ENCODE measurements around the gene MACROD2.
A peak's percentile ranks its signal among the peaks of the same experiment; 100 is the strongest.

Gene MACROD2

GRCh38 chr20:16035576-16035975 is 2040.3 kb downstream of the MACROD2 start:
- Histone ChIP-seq H3K4me3 (no peak overlapping the region), H3K9me3 (peaks cover 46% of the 10 kb centered on the region), H4K20me1 (no peaks in the 10 kb centered on the region), H3K4me2 (no peak overlapping the region), H3K27me3 (no peaks in the 10 kb centered on the region), H3K4me1 (peaks cover 31% of the 10 kb centered on the region), H3K36me3 (peaks cover 3% of the 10 kb centered on the region; the same call in 1 of the 2 replicates), H3K9ac (no peak overlapping the region), H3K27ac (0 out of 2 replicates have a peak overlapping the region, but pooled peaks have one; percentile 11)
- no peak for TF ChIP-seq Cebpa-rat (IDR thresholded peaks at IDR 0.05)

DNA sequence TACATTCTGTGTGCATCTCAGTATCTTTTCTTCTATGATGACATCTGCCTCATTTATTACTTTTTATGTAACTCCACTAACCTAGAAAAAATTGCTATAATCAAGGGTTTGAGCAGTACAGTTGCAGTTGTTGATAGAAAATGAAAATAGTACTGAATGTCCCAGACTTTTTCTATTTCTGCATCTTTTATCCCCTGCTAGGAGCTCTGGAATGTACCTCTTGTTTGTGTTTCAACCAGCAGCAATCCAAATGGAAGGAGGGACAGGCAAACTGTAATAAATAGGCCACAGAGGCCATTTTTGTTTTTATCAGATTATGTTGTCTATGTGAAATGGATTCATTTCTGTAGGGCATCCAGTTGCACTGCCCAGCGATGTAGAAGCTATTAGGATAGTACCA is 2041.0 kb downstream of the MACROD2 start:
- Histone ChIP-seq H3K27me3 (no peaks in the 10 kb centered on the region), H3K36me3 (peaks cover 3% of the 10 kb centered on the region; the same call in 1 of the 2 replicates), H3K9me3 (peaks cover 46% of the 10 kb centered on the region), H3K4me2 (no peak overlapping the region), H3K9ac (no peak overlapping the region), H3K4me1 (peaks cover 33% of the 10 kb centered on the region), H4K20me1 (no peaks in the 10 kb centered on the region), H3K27ac (peak overlapping the region; percentile 20; the same call in 1 of the 2 replicates), H3K4me3 (no peak overlapping the region)
- TF ChIP-seq Cebpa-rat (IDR thresholded peaks at IDR 0.05), result no peak

DNA sequence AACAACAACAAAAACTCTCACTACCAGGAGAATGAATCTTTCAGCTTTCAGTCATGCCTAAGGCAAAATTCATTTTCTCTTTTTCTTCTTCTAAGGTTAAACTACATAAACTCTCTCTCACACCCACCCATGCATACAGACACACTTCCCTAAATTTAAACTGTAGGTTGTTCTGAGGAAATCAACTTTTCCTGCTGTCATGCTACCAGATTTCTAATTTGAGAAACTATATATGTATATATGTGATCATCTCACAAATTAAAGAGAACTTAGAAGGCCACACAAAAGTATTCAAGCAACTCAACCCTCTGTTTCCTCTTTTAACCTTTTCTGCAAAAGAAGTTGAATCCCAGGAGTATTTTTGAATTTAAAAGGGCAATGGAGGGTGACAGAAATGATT is 2045.4 kb downstream of the MACROD2 start:
- Histone ChIP-seq H3K27me3 (no peaks in the 10 kb centered on the region), H3K4me3 (peak overlapping the region; percentile 30; the same call in 1 of the 2 replicates), H3K27ac (peak overlapping the region; percentile 97), H4K20me1 (no peaks in the 10 kb centered on the region), H3K9me3 (peaks cover 53% of the 10 kb centered on the region), H3K4me2 (peak overlapping the region; percentile 73), H3K9ac (peak overlapping the region; percentile 86), H3K36me3 (peaks cover 16% of the 10 kb centered on the region; the same call in 1 of the 2 replicates), H3K4me1 (peaks cover 73% of the 10 kb centered on the region)
- no peak for TF ChIP-seq Cebpa-rat (IDR thresholded peaks at IDR 0.05)

DNA sequence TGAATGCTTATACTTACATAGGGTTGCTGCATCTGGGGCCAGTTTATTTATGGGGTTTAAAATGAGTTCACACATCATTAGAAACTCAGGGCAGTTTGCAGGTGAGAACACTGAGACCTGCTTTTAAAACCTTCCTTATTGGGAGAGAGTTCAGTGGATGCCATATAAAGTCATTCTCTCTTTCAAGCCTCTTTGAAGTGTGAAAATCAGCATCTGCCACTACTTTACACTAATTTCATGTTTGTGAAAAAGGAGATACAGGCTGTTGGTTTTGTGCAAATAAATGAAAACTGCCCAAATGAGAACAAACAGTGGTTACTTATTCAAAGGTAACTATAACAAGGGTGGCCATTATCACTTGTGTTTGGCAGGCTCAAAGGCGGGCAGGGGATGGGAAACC is 2047.4 kb downstream of the MACROD2 start:
- peaks cover 93% of the 10 kb centered on the region for H3K4me1 ChIP-seq
- no peaks in the 10 kb centered on the region for H3K27me3 ChIP-seq
- peak overlapping the region; percentile 73 for H3K4me2 ChIP-seq
- peaks cover 16% of the 10 kb centered on the region; the same call in 1 of the 2 replicates for H3K36me3 ChIP-seq
- H4K20me1 ChIP-seq, result no peaks in the 10 kb centered on the region
- H3K9ac ChIP-seq, result peak overlapping the region; percentile 71
- no peak for TF ChIP-seq Cebpa-rat (IDR thresholded peaks at IDR 0.05)
- H3K9me3 ChIP-seq, result peaks cover 48% of the 10 kb centered on the region
- H3K27ac ChIP-seq, result peak overlapping the region; percentile 97
- peak overlapping the region; percentile 11; the same call in 1 of the 2 replicates for H3K4me3 ChIP-seq

GRCh38 chr20:16043931-16044330 is 2048.6 kb downstream of the MACROD2 start:
- Histone ChIP-seq H3K9ac (no peak overlapping the region; the same call in 1 of the 2 replicates), H3K9me3 (peaks cover 37% of the 10 kb centered on the region), H3K4me3 (0 out of 2 replicates have a peak overlapping the region, but pooled peaks have one; percentile 28), H3K27ac (peak overlapping the region; percentile 97), H3K4me1 (peaks cover 95% of the 10 kb centered on the region), H4K20me1 (no peaks in the 10 kb centered on the region), H3K36me3 (peaks cover 16% of the 10 kb centered on the region; the same call in 1 of the 2 replicates), H3K27me3 (no peaks in the 10 kb centered on the region), H3K4me2 (peak overlapping the region; percentile 73)
- TF ChIP-seq Cebpa-rat (IDR thresholded peaks at IDR 0.05), result no peak

GRCh38 chr20:16048876-16049275 is 2053.6 kb downstream of the MACROD2 start:
- H3K4me3 ChIP-seq, result no peak overlapping the region
- H3K9me3 ChIP-seq, result peaks cover 40% of the 10 kb centered on the region
- peak overlapping the region; percentile 80 for H3K9ac ChIP-seq
- H3K27me3 ChIP-seq, result no peaks in the 10 kb centered on the region
- H3K36me3 ChIP-seq, result peaks cover 15% of the 10 kb centered on the region; the same call in 1 of the 2 replicates
- no peak for TF ChIP-seq Cebpa-rat (IDR thresholded peaks at IDR 0.05)
- peaks cover 98% of the 10 kb centered on the region for H3K4me1 ChIP-seq
- H3K27ac ChIP-seq, result peak overlapping the region; percentile 97
- H4K20me1 ChIP-seq, result no peaks in the 10 kb centered on the region
- H3K4me2 ChIP-seq, result peak overlapping the region; percentile 72

DNA sequence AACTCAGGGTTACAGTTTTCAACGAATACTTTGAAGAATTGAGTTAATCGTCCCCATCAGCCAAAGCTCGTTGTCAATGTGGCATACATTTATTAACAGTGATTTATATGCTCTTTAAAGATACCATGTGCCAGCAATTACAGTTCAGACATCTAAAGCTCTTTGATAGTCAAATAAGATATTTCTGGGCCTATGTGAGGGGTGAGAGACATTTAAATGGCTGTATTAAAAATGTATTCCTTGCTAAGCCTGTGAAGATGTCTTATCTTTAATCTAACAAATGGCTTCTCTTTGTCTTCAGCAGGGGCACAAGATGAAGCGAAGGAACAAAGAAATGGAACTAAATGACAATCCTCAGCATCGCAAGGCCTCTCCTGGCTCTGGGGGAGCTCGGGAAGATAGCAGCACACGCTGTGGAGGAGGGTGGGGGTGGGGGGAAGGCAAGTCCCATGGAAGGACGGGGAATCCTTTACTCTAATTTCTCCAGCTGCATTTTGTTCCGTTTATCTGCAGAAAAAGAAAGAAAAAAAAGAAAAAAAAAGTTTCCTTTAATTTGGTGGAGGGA is 2054.3 kb downstream of the MACROD2 start:
- no peaks in the 10 kb centered on the region for H3K27me3 ChIP-seq
- peak overlapping the region; percentile 97 for H3K27ac ChIP-seq
- H3K4me1 ChIP-seq, result peaks cover 98% of the 10 kb centered on the region
- TF ChIP-seq Cebpa-rat (IDR thresholded peaks at IDR 0.05), result no peak
- no peaks in the 10 kb centered on the region for H4K20me1 ChIP-seq
- peaks cover 8% of the 10 kb centered on the region; the same call in 1 of the 2 replicates for H3K36me3 ChIP-seq
- peak overlapping the region; percentile 80 for H3K9ac ChIP-seq
- peak overlapping the region; percentile 72 for H3K4me2 ChIP-seq
- H3K4me3 ChIP-seq, result no peak overlapping the region
- H3K9me3 ChIP-seq, result peaks cover 39% of the 10 kb centered on the region

- peaks cover 35% of the 10 kb centered on the region for H3K9me3 ChIP-seq
- H3K9ac ChIP-seq, result peak overlapping the region; percentile 80
- H3K27me3 ChIP-seq, result no peaks in the 10 kb centered on the region
- peaks cover 98% of the 10 kb centered on the region for H3K4me1 ChIP-seq
- H3K4me3 ChIP-seq, result no peak overlapping the region
- H3K4me2 ChIP-seq, result peak overlapping the region; percentile 72
- no peaks in the 10 kb centered on the region for H4K20me1 ChIP-seq
- TF ChIP-seq Cebpa-rat (IDR thresholded peaks at IDR 0.05), result no peak
- peaks cover under 1% of the 10 kb centered on the region; the same call in 1 of the 2 replicates for H3K36me3 ChIP-seq
- H3K27ac ChIP-seq, result peak overlapping the region; percentile 97
Observed at GRCh38 chr20:16050366-16050765, 2055.1 kb downstream of the MACROD2 start.

DNA sequence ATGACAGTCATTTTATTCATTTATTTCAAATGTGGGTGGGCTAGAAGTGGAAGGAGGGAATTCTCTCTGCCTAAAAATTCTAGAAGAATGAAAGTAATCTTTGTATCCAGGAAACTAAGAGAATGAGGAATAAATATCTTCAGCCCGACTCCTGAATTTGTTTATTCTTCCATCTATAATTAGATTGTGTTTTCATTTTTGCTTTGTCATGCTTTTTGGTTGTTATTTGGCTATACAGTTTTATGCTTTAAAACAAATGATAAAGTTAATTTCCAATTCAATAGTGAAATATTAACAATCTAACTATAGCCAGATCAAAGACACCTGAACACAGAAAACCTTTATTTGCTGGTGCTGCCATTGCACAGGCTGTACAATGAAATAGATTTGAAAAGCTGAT is 2056.7 kb downstream of the MACROD2 start:
- H4K20me1 ChIP-seq, result no peaks in the 10 kb centered on the region
- H3K9ac ChIP-seq, result no peak overlapping the region
- H3K4me1 ChIP-seq, result peaks cover 86% of the 10 kb centered on the region
- no peaks in the 10 kb centered on the region for H3K27me3 ChIP-seq
- H3K4me3 ChIP-seq, result no peak overlapping the region
- TF ChIP-seq Cebpa-rat (IDR thresholded peaks at IDR 0.05), result no peak
- no peaks in the 10 kb centered on the region for H3K36me3 ChIP-seq
- H3K4me2 ChIP-seq, result peak overlapping the region; percentile 72
- H3K27ac ChIP-seq, result peak overlapping the region; percentile 97
- peaks cover 33% of the 10 kb centered on the region for H3K9me3 ChIP-seq

DNA sequence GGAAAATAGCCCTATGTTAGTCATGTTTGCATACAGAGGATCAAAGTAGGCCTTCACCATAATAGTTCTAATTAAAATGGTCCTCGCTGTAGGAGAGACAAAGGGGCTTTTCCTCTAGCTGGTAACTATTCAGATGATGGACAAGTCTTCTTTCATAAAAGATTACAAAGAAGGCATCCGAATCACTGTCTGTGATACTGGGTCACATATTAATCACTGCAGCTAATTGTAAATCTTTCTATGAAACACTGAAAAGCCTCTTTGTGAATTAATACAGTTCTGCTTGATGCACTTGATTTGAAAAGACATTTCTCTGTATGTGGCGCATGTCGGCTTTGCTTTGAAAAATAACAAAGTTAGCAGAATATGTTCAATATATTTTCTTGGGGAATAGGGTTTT is 2057.1 kb downstream of the MACROD2 start:
- Histone ChIP-seq H3K27me3 (no peaks in the 10 kb centered on the region), H3K36me3 (no peaks in the 10 kb centered on the region), H3K9ac (no peak overlapping the region), H4K20me1 (no peaks in the 10 kb centered on the region), H3K27ac (peak overlapping the region; percentile 97), H3K4me2 (peak overlapping the region; percentile 72), H3K4me3 (no peak overlapping the region), H3K9me3 (peaks cover 31% of the 10 kb centered on the region), H3K4me1 (peaks cover 82% of the 10 kb centered on the region)
- TF ChIP-seq Cebpa-rat (IDR thresholded peaks at IDR 0.05), result no peak

All from BLaER1 (cell line).